Stimulated activated naive B cell treated with anti-CD40 and anti-IgM and Interleukin-4, amounts not matched to agents 10 μg/mL and 1 μg/mL and 100 μg/mL, for 72 hours (primary cell): Measurements from ENCODE around the gene FLT3.
"Not testable (repeated sequence)": the region's sequence is repeated elsewhere in the genome, so short reads cannot be mapped to it uniquely, and the experiment has no call there.

Source experiments
- ATAC-seq, 2 donors: fragments of 150-1000 bp; cut with Tn5 transposase; replicated peaks; 2 replicates each; pipeline ENCODE4 v1.10.0; 2021; ENCODE audit warnings: moderate library complexity in 1 of 2
- DNase-seq: peaks from one replicate; pipeline ENCODE4 v3.0.0; 2021
- H3K27ac Mint-ChIP-seq: one replicate; pipeline ENCODE4 v1.8.0; 2022; ENCODE audit warnings: mild to moderate bottlenecking, mixed read lengths
- H3K27me3 Mint-ChIP-seq, 2 donors: one replicate each; pipeline ENCODE4 v1.8.0; 2022; ENCODE audit warnings: mixed read lengths in 2 of 2
- H3K36me3 Mint-ChIP-seq, 2 donors: one replicate each; pipeline ENCODE4 v1.8.0; 2022; ENCODE audit warnings: mixed read lengths in 2 of 2, mild to moderate bottlenecking in 1 of 2
- H3K4me1 Mint-ChIP-seq, 2 donors: one replicate each; pipeline ENCODE4 v1.8.0; 2022; ENCODE audit warnings: mixed read lengths in 2 of 2, mild to moderate bottlenecking in 1 of 2
- H3K4me3 Mint-ChIP-seq, 2 donors: one replicate each; pipeline ENCODE4 v1.8.0; 2022; ENCODE audit warnings: mild to moderate bottlenecking in 2 of 2, mixed read lengths in 2 of 2, moderate library complexity in 1 of 2
- H3K9me3 Mint-ChIP-seq, 2 donors: one replicate each; pipeline ENCODE4 v1.8.0; 2022; ENCODE audit warnings: mixed read lengths in 2 of 2, mild to moderate bottlenecking in 1 of 2

FLT3 gene

GRCh38 chr13:27965343-27965739, 135.0 kb downstream of the FLT3 start:
- ATAC-seq (no peak), DNase-seq (no peak)
- no peaks in the 10 kb centered on the region for H3K36me3 Mint-ChIP-seq
- H3K9me3 Mint-ChIP-seq, result no peaks in the 10 kb centered on the region
- peaks cover 25 to 61% of the 10 kb centered on the region in 2 donors for H3K4me1 Mint-ChIP-seq
- H3K4me3 Mint-ChIP-seq, result no peak overlapping the region
- H3K27me3 Mint-ChIP-seq, result peaks cover 69 to 94% of the 10 kb centered on the region in 2 donors
- H3K27ac Mint-ChIP-seq, result no peak overlapping the region

GRCh38 chr13:27964741-27965323, 135.5 kb downstream of the FLT3 start:
- H3K36me3 Mint-ChIP-seq, result no peaks in the 10 kb centered on the region
- DNase-seq (no peak), ATAC-seq (no peak)
- H3K4me3 Mint-ChIP-seq, result peak overlapping the region in 1 of 2 donors; percentile 19
- H3K4me1 Mint-ChIP-seq, result peaks cover 25 to 61% of the 10 kb centered on the region in 2 donors
- H3K27me3 Mint-ChIP-seq, result peaks cover 71 to 94% of the 10 kb centered on the region in 2 donors
- H3K9me3 Mint-ChIP-seq, result no peaks in the 10 kb centered on the region
- H3K27ac Mint-ChIP-seq, result no peak overlapping the region

- not testable (repeated sequence) for DNase-seq, H3K36me3 Mint-ChIP-seq, H3K27ac Mint-ChIP-seq, H3K9me3 Mint-ChIP-seq, ATAC-seq, H3K4me3 Mint-ChIP-seq
- Mint-ChIP-seq H3K27me3 (peaks cover 65 to 88% of the 10 kb centered on the region in 2 donors), H3K4me1 (peaks cover 19 to 55% of the 10 kb centered on the region in 2 donors)
Observed at GRCh38 chr13:27964206-27964605, 136.2 kb downstream of the FLT3 start.

- ATAC-seq, result no peak
- Mint-ChIP-seq H3K36me3 (no peaks in the 10 kb centered on the region), H3K4me1 (peaks cover 17 to 48% of the 10 kb centered on the region in 2 donors), H3K9me3 (no peaks in the 10 kb centered on the region), H3K27ac (no peak overlapping the region), H3K4me3 (no peak overlapping the region), H3K27me3 (peaks cover 65 to 89% of the 10 kb centered on the region in 2 donors)
- no peak for DNase-seq
Observed at GRCh38 chr13:27963491-27963890, 136.9 kb downstream of the FLT3 start.

GRCh38 chr13:27962982-27963381, 137.4 kb downstream of the FLT3 start:
- peaks cover 61 to 89% of the 10 kb centered on the region in 2 donors for H3K27me3 Mint-ChIP-seq
- no peak overlapping the region for H3K4me3 Mint-ChIP-seq
- DNase-seq (no peak), ATAC-seq (no peak)
- H3K4me1 Mint-ChIP-seq, result peaks cover 15 to 43% of the 10 kb centered on the region in 2 donors
- no peaks in the 10 kb centered on the region for H3K36me3 Mint-ChIP-seq
- no peaks in the 10 kb centered on the region for H3K9me3 Mint-ChIP-seq
- no peak overlapping the region for H3K27ac Mint-ChIP-seq

- no peak overlapping the region for H3K27ac Mint-ChIP-seq
- DNase-seq (no peak), ATAC-seq (no peak)
- peaks cover 54 to 88% of the 10 kb centered on the region in 2 donors for H3K27me3 Mint-ChIP-seq
- H3K4me3 Mint-ChIP-seq, result no peak overlapping the region
- H3K9me3 Mint-ChIP-seq, result no peaks in the 10 kb centered on the region
- H3K36me3 Mint-ChIP-seq, result no peaks in the 10 kb centered on the region
- peaks cover 8 to 36% of the 10 kb centered on the region in 2 donors for H3K4me1 Mint-ChIP-seq
Observed at GRCh38 chr13:27962128-27962841, 138.1 kb downstream of the FLT3 start.

GRCh38 chr13:27961227-27962085, 138.9 kb downstream of the FLT3 start:
- Mint-ChIP-seq H3K4me1 (peaks cover 6 to 29% of the 10 kb centered on the region in 2 donors), H3K9me3 (no peaks in the 10 kb centered on the region), H3K36me3 (no peaks in the 10 kb centered on the region), H3K27me3 (peaks cover 49 to 81% of the 10 kb centered on the region in 2 donors), H3K4me3 (peak overlapping the region; percentile 17 to 75), H3K27ac (no peak overlapping the region)
- DNase-seq, result no peak
- peak in 1 of 2 donors; percentile 4 for ATAC-seq

GRCh38 chr13:27960362-27961226, 139.8 kb downstream of the FLT3 start:
- DNase-seq, result no peak
- no peaks in the 10 kb centered on the region for H3K9me3 Mint-ChIP-seq
- H3K27me3 Mint-ChIP-seq, result peaks cover 46 to 79% of the 10 kb centered on the region in 2 donors
- peak overlapping the region; percentile 38 for H3K27ac Mint-ChIP-seq
- no peaks in the 10 kb centered on the region for H3K36me3 Mint-ChIP-seq
- H3K4me1 Mint-ChIP-seq, result peaks cover 2 to 23% of the 10 kb centered on the region in 2 donors
- H3K4me3 Mint-ChIP-seq, result peak overlapping the region; percentile 53 to 75
- ATAC-seq, result peak; percentile 46

GRCh38 chr13:27959976-27960361, 140.4 kb downstream of the FLT3 start:
- DNase-seq (no peak), ATAC-seq (no peak)
- Mint-ChIP-seq H3K4me1 (peaks cover 2 to 23% of the 10 kb centered on the region in 2 donors), H3K36me3 (no peaks in the 10 kb centered on the region), H3K9me3 (no peaks in the 10 kb centered on the region), H3K27ac (peak overlapping the region; percentile 38), H3K27me3 (peaks cover 42 to 73% of the 10 kb centered on the region in 2 donors), H3K4me3 (peak overlapping the region; percentile 53 to 75)

GRCh38 chr13:27956576-27957300, 143.6 kb downstream of the FLT3 start:
- Mint-ChIP-seq H3K4me3 (no peak overlapping the region), H3K27ac (no peak overlapping the region), H3K4me1 (peaks cover 11 to 33% of the 10 kb centered on the region in 2 donors), H3K27me3 (peaks cover 35 to 57% of the 10 kb centered on the region in 2 donors), H3K9me3 (no peaks in the 10 kb centered on the region), H3K36me3 (no peaks in the 10 kb centered on the region)
- ATAC-seq (no peak), DNase-seq (no peak)

GRCh38 chr13:27955014-27955591, 145.3 kb downstream of the FLT3 start:
- Mint-ChIP-seq H3K9me3 (peaks cover under 1% of the 10 kb centered on the region in 2 donors), H3K27ac (no peak overlapping the region), H3K36me3 (no peaks in the 10 kb centered on the region), H3K27me3 (peaks cover 35 to 59% of the 10 kb centered on the region in 2 donors), H3K4me1 (peaks cover 10 to 17% of the 10 kb centered on the region in 2 donors), H3K4me3 (no peak overlapping the region)
- ATAC-seq (no peak), DNase-seq (no peak)

GRCh38 chr13:27954406-27954851, 145.9 kb downstream of the FLT3 start:
- Mint-ChIP-seq H3K27ac (no peak overlapping the region), H3K27me3 (peaks cover 37 to 63% of the 10 kb centered on the region in 2 donors), H3K9me3 (peaks cover 3 to 4% of the 10 kb centered on the region in 2 donors), H3K4me1 (peaks cover 9 to 15% of the 10 kb centered on the region in 2 donors), H3K4me3 (peak overlapping the region; percentile 84 to 85), H3K36me3 (no peaks in the 10 kb centered on the region)
- DNase-seq (no peak), ATAC-seq (peak in 1 of 2 donors; percentile 26)
